ENCODE data around the gene MGLL. TPM values are rescaled to one million over a fixed set of nuclear protein-coding genes. Genes with fewer than 3 reads are reported as not detected.

Gene MGLL
- total RNA-seq, 1 experiment from 2014 or later = 12.6 TPM

DNA sequence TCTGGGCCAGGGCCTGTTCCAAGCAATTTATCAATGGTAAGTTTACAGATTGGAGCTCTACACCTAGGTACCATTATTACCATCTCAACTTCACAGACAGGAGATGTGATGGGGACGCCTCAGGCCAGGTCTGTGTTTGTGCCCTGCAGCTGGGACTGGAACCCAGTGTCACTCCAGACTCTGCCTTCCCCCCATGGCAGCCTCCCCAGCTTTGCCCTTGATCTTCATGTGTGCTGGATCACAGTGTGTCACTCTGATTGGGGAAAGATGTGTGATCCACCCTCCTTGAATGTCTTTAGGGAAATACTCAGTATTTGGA lies 59.6 kb downstream of the MGLL start:
- H3K4me1 Mint-ChIP-seq (ENCODE audit: insufficient read depth, unreplicated experiment) = peaks cover 6% of the 10 kb centered on the region
- H3K36me3 Mint-ChIP-seq (ENCODE audit: insufficient read depth, unreplicated experiment) = no peaks in the 10 kb centered on the region
- POLR2A ChIA-PET = no interaction called here

DNA sequence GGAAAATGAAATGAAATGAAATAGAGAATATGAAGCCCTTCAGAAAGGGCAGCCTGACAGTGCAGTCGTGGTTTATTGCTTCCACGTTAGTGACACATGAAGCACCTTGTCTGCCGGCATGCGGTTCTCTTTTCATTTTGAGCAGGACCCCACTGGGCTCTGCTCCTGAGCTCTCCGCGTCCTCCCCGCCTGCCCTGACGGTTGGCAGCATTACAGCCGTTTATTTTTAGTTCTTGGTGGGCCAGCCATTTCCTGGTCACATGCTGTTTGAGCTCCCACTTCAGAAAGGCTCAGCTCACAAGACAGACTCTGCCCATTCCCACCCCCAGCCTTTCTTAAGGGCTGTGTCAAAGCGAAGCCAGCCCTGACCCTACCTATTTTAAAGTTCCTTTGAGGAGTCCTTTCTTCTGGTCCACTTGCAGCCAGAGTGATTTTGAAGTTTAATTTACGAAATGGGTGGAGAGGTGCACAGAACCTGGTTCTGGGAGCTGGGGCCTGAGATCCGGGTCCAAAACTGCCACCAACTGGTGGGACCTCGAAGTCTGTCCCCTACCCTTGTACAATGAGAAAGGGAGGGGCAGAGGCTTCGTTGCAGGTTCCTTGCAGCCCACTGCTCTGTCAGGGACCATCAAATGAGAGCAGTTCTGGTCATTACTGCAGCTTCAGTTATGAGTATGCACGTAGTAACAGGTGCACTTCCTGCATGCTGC lies 60.1 kb downstream of the MGLL start:
- Mint-ChIP-seq H3K4me1 (ENCODE audit: insufficient read depth, unreplicated experiment) (peaks cover 5% of the 10 kb centered on the region), H3K27ac (ENCODE audit: low read depth, unreplicated experiment) (no peak overlapping the region), H3K27me3 (ENCODE audit: insufficient read depth, unreplicated experiment) (no peaks in the 10 kb centered on the region), H3K4me3 (ENCODE audit: unreplicated experiment) (no peak overlapping the region), H3K36me3 (ENCODE audit: insufficient read depth, unreplicated experiment) (no peaks in the 10 kb centered on the region), H3K9me3 (ENCODE audit: unreplicated experiment) (no peaks in the 10 kb centered on the region)
- CTCF ChIA-PET = interaction anchor here (0.6 to 2.4 kb wide), 2 partner anchors 11 to 188 kb away, joined by 3 to 9 read pairs; no protein-coding TSS in a partner anchor
- no peak for DNase-seq (ENCODE audit: unreplicated experiment)
- intact Hi-C loops (cut with micrococcal nuclease) = no loop called here
- no TSS peak for BruUV-seq (replicated peaks)
- TF ChIP-seq, protein P1, sequence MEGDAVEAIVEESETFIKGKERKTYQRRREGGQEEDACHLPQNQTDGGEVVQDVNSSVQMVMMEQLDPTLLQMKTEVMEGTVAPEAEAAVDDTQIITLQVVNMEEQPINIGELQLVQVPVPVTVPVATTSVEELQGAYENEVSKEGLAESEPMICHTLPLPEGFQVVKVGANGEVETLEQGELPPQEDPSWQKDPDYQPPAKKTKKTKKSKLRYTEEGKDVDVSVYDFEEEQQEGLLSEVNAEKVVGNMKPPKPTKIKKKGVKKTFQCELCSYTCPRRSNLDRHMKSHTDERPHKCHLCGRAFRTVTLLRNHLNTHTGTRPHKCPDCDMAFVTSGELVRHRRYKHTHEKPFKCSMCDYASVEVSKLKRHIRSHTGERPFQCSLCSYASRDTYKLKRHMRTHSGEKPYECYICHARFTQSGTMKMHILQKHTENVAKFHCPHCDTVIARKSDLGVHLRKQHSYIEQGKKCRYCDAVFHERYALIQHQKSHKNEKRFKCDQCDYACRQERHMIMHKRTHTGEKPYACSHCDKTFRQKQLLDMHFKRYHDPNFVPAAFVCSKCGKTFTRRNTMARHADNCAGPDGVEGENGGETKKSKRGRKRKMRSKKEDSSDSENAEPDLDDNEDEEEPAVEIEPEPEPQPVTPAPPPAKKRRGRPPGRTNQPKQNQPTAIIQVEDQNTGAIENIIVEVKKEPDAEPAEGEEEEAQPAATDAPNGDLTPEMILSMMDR (IDR thresholded peaks at IDR 0.05; ENCODE audit: unreplicated experiment) = no peak
- POLR2A ChIA-PET = no interaction called here

More for the DNA sequence above, 59.6 kb downstream of the MGLL start:
- Mint-ChIP-seq H3K9me3 (ENCODE audit: unreplicated experiment) (no peaks in the 10 kb centered on the region), H3K27me3 (ENCODE audit: insufficient read depth, unreplicated experiment) (no peaks in the 10 kb centered on the region), H3K4me3 (ENCODE audit: unreplicated experiment) (no peak overlapping the region), H3K27ac (ENCODE audit: low read depth, unreplicated experiment) (no peak overlapping the region)
- DNase-seq (ENCODE audit: unreplicated experiment) = no peak
- TF ChIP-seq, protein P1 (IDR thresholded peaks at IDR 0.05; ENCODE audit: unreplicated experiment) = no peak
- no TSS peak for BruUV-seq (replicated peaks)
- intact Hi-C loops (cut with micrococcal nuclease) = no loop called here
- CTCF ChIA-PET = interaction anchor here (2.4 kb wide), 1 partner anchor 12 kb away, joined by 9 read pairs; no protein-coding TSS in a partner anchor

DNA sequence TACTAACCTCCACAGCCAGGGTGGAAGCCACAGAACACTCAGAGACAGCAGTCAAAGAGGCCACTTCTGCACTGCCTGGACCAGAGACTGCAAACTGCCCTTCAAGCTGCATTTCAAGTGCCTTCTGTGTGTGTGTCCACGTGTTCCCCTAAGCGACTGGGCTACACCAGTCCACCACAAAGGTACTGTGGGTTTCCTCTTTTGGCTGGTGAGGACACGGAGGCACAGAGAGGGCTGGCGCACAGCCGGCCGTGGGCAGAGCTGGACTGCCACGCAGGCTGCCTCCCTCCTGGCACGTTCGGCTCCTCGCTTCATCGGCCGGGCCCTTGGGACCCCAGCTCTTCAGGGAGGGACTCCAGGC lies 60.9 kb downstream of the MGLL start:
- no TSS peak for BruUV-seq (replicated peaks)
- intact Hi-C loops (cut with micrococcal nuclease) = no loop called here
- Mint-ChIP-seq H3K36me3 (ENCODE audit: insufficient read depth, unreplicated experiment) (no peaks in the 10 kb centered on the region), H3K27me3 (ENCODE audit: insufficient read depth, unreplicated experiment) (no peaks in the 10 kb centered on the region), H3K4me3 (ENCODE audit: unreplicated experiment) (no peak overlapping the region), H3K4me1 (ENCODE audit: insufficient read depth, unreplicated experiment) (no peaks in the 10 kb centered on the region), H3K9me3 (ENCODE audit: unreplicated experiment) (no peaks in the 10 kb centered on the region), H3K27ac (ENCODE audit: low read depth, unreplicated experiment) (no peak overlapping the region)
- ChIA-PET POLR2A (no interaction called here), CTCF (interaction anchor here (0.5 to 2.4 kb wide), 2 partner anchors 11 to 1457 kb away, joined by 3 to 9 read pairs; no protein-coding TSS in a partner anchor)
- DNase-seq (ENCODE audit: unreplicated experiment) = no peak
- TF ChIP-seq, protein P1 (IDR thresholded peaks at IDR 0.05; ENCODE audit: unreplicated experiment) = no peak

DNA sequence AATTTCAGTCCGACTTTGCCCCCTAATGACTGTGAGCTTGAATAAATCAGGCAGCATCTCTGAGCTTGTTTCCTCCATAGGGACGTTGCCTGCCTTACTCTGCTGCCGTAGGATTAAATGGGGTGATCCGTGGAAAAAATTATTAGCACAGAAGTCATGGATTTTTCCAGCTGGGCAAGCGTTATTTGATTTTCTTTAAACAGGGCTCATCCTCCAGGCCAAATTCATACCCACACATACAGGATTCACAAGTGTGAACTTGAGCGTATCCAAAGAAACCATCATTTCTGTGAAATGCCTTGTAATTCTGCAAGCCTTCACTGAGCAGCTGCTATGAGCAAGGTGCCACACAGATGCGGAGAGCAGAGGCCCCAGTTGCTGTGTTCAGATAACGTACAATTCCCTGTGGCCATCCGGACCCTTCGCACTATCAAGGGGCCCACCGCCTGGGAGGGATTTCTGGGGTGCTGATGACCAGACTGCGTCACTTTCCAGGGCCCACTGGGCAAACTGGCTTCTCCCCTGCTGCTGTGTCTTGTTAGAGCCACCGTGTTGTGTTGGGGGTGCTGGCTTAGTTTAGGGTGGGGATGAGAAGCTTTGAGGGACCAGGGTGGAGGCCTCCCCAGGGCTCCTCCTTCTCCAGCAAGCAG lies 61.4 kb downstream of the MGLL start:
- no TSS peak for BruUV-seq (replicated peaks)
- Mint-ChIP-seq H3K36me3 (ENCODE audit: insufficient read depth, unreplicated experiment) (no peaks in the 10 kb centered on the region), H3K27me3 (ENCODE audit: insufficient read depth, unreplicated experiment) (no peaks in the 10 kb centered on the region), H3K4me1 (ENCODE audit: insufficient read depth, unreplicated experiment) (no peaks in the 10 kb centered on the region), H3K27ac (ENCODE audit: low read depth, unreplicated experiment) (no peak overlapping the region), H3K4me3 (ENCODE audit: unreplicated experiment) (no peak overlapping the region), H3K9me3 (ENCODE audit: unreplicated experiment) (no peaks in the 10 kb centered on the region)
- CTCF ChIA-PET = no interaction called here
- intact Hi-C loops (cut with micrococcal nuclease) = no loop called here
- TF ChIP-seq, protein P1 (IDR thresholded peaks at IDR 0.05; ENCODE audit: unreplicated experiment) = no peak
- no peak for DNase-seq (ENCODE audit: unreplicated experiment)
- POLR2A ChIA-PET = no interaction called here

Data from MCF 10A (cell line).